ENCODE data around the gene MRPS17.
A peak's percentile ranks its signal among the peaks of the same experiment; 100 is the strongest.
"Not testable (repeated sequence)": the region's sequence is repeated elsewhere in the genome, so short reads cannot be mapped to it uniquely, and the experiment has no call there.

The MRPS17 gene

GRCh38 chr7:55951637-55952351, at the start of gene MRPS17:
TSS of gene MRPS17 (plus strand) at chr7:55951877. CDS start at chr7:55953196, 1,319 bp downstream.
- peak; percentile 49 for DNase-seq

GRCh38 chr7:55903985-55904759, 47.5 kb upstream of the MRPS17 start:
- DNase-seq: no peak

GRCh38 chr7:55912748-55913158, 38.9 kb upstream of the MRPS17 start:
- no peak for DNase-seq

- no peak for DNase-seq
Measured at GRCh38 chr7:55917771-55918170, 33.9 kb upstream of the MRPS17 start.

- DNase-seq: no peak
Measured at GRCh38 chr7:55928006-55928767, 23.5 kb upstream of the MRPS17 start.

GRCh38 chr7:55931421-55932151, 20.1 kb upstream of the MRPS17 start:
- DNase-seq: no peak

- no peak for DNase-seq
Measured at GRCh38 chr7:55939514-55940123, 12.1 kb upstream of the MRPS17 start.

GRCh38 chr7:55946545-55946944, 5.1 kb upstream of the MRPS17 start:
- DNase-seq: no peak

- not testable (repeated sequence) for DNase-seq
Measured at GRCh38 chr7:55952352-55952671, 635 bp downstream of the MRPS17 start.

- no peak for DNase-seq
Measured at GRCh38 chr7:55953707-55954475, 2.2 kb downstream of the MRPS17 start.

GRCh38 chr7:55957190-55957589, 5.5 kb downstream of the MRPS17 start:
- DNase-seq: no peak

- no peak for DNase-seq
Measured at GRCh38 chr7:55962014-55962413, 10.3 kb downstream of the MRPS17 start.

- no peak for DNase-seq
Measured at GRCh38 chr7:55963584-55964168, 12.0 kb downstream of the MRPS17 start.

- DNase-seq: peak; percentile 61
Measured at GRCh38 chr7:55964261-55965099, 12.8 kb downstream of the MRPS17 start, which contains the start of gene NIPSNAP2. TSS of gene NIPSNAP2 (plus strand) at chr7:55964585. CDS start at chr7:55964610, 25 bp downstream.

GRCh38 chr7:55965100-55965470, 13.4 kb downstream of the MRPS17 start:
- DNase-seq: no peak

- DNase-seq: no peak
Measured at GRCh38 chr7:55965805-55966421, 14.2 kb downstream of the MRPS17 start.

GRCh38 chr7:55966851-55967250, 15.2 kb downstream of the MRPS17 start:
- no peak for DNase-seq

- no peak for DNase-seq
Measured at GRCh38 chr7:55969391-55969790, 17.7 kb downstream of the MRPS17 start.

- no peak for DNase-seq
Measured at GRCh38 chr7:55970561-55970960, 18.9 kb downstream of the MRPS17 start.

GRCh38 chr7:55970978-55971377, 19.3 kb downstream of the MRPS17 start:
- no peak for DNase-seq

Data from NCI-H1048 (cell line).